Neural progenitor cell (in vitro differentiated cells): ENCODE results near the gene TP73. TPM values are rescaled to one million over a fixed set of nuclear protein-coding genes. Genes with fewer than 3 reads are reported as not detected.

ENCODE experiments used
- DNase-seq: peaks from one replicate; pipeline ENCODE4 v3.0.0-alpha.2; 2016; ENCODE audit warnings: low spot score
- H2AFZ ChIP-seq: fragments of 200-600 bp; sonication (generic); replicated peaks from 2 replicates; pipeline ENCODE4 v1.6.1; 2016; ENCODE audit warnings: antibody characterized with exemption
- H3F3A ChIP-seq: fragments of 200-600 bp; sonication (generic); 2 replicates; pipeline ENCODE4 v1.6.1; 2016; ENCODE audit warnings: antibody characterized with exemption, low read depth
- H3K27ac ChIP-seq: fragments of 200-600 bp; sonication (generic); 2 replicates; pipeline ENCODE4 v1.5.1; 2016; ENCODE audit warnings: mild to moderate bottlenecking
- H3K27me3 ChIP-seq: fragments of 200-600 bp; sonication (generic); 2 replicates; pipeline ENCODE4 v1.6.1; 2016; ENCODE audit warnings: mild to moderate bottlenecking, moderate library complexity
- H3K36me3 ChIP-seq: fragments of 200-600 bp; sonication (generic); 2 replicates; pipeline ENCODE4 v1.5.1; 2016
- H3K4me1 ChIP-seq: fragments of 200-600 bp; sonication (generic); 2 replicates; pipeline ENCODE4 v1.6.1; 2016; ENCODE audit warnings: mixed run types
- H3K4me2 ChIP-seq: fragments of 200-600 bp; sonication (generic); 2 replicates; pipeline ENCODE4 v1.6.1; 2016
- H3K4me3 ChIP-seq: fragments of 200-600 bp; sonication (generic); 2 replicates; pipeline ENCODE4 v1.5.1; 2016
- H3K79me2 ChIP-seq: fragments of 200-600 bp; sonication (generic); 2 replicates; pipeline ENCODE4 v1.6.1; 2016; ENCODE audit warnings: low read depth
- H3K9ac ChIP-seq: fragments of 200-600 bp; sonication (generic); 2 replicates; pipeline ENCODE4 v1.6.1; 2016
- H3K9me3 ChIP-seq: fragments of 200-600 bp; sonication (generic); 2 replicates; pipeline ENCODE4 v1.5.1; 2016; ENCODE audit warnings: low read depth
- H4K20me1 ChIP-seq: fragments of 200-600 bp; sonication (generic); 2 replicates; pipeline ENCODE4 v1.6.1; 2016; ENCODE audit warnings: low read depth
- H3K27ac Mint-ChIP-seq: 3 replicates; pipeline ENCODE4 v1.8.0; 2021; ENCODE audit warnings: mixed read lengths
- H3K27me3 Mint-ChIP-seq: 2 replicates; pipeline ENCODE4 v1.8.0; 2022; ENCODE audit warnings: low read depth, mild to moderate bottlenecking, inconsistent platforms, moderate library complexity, mixed read lengths; ENCODE audit not compliant: insufficient read depth
- H3K36me3 Mint-ChIP-seq: 3 replicates; pipeline ENCODE4 v1.8.0; 2021; ENCODE audit warnings: mixed read lengths
- H3K4me1 Mint-ChIP-seq: 3 replicates; pipeline ENCODE4 v1.8.0; 2021; ENCODE audit warnings: mixed read lengths
- H3K4me3 Mint-ChIP-seq: 3 replicates; pipeline ENCODE4 v1.8.0; 2021; ENCODE audit warnings: mild to moderate bottlenecking, moderate library complexity, mixed read lengths
- H3K9me3 Mint-ChIP-seq: 3 replicates; pipeline ENCODE4 v1.8.0; 2020; ENCODE audit warnings: mixed read lengths
- CTCF ChIP-seq: fragments of 200-600 bp; sonication (generic); IDR thresholded peaks from 2 replicates; pipeline ENCODE4 v1.5.1; 2017; ENCODE audit warnings: antibody characterized with exemption, mild to moderate bottlenecking
- EZH2 ChIP-seq: fragments of 200-600 bp; sonication (generic); IDR thresholded peaks from 2 replicates; pipeline ENCODE4 v1.6.1; 2017; ENCODE audit warnings: antibody characterized with exemption, mild to moderate bottlenecking, moderate library complexity
- EZH2phosphoT487 ChIP-seq: fragments of 200-600 bp; sonication (generic); IDR thresholded peaks from 2 replicates; pipeline ENCODE4 v1.6.1; 2017; ENCODE audit warnings: antibody characterized with exemption
- total RNA-seq: library from RNA; depleted of rRNA; stranded (reverse); fragments of >200 nt; gene quantifications from 2 replicates; pipeline ENCODE4 v1.2.3, GENCODE V29; 2015; ENCODE audit warnings: low replicate concordance

The TP73 gene
- total RNA-seq, 1 donor from 2014 or later, result not detected

- H4K20me1 ChIP-seq, result peaks cover 6% of the 10 kb centered on the region
- Mint-ChIP-seq H3K27ac (no peak overlapping the region), H3K4me3 (no peak overlapping the region), H3K9me3 (no peaks in the 10 kb centered on the region), H3K4me1 (peaks cover 9% of the 10 kb centered on the region), H3K36me3 (peaks cover 8% of the 10 kb centered on the region), H3K27me3 (peaks cover 2% of the 10 kb centered on the region)
- no peaks in the 10 kb centered on the region for H3K27me3 ChIP-seq
- TF ChIP-seq CTCF, result no peak
- no peak for TF ChIP-seq EZH2phosphoT487
- TF ChIP-seq EZH2, result no peak
- H3K9me3 ChIP-seq, result no peaks in the 10 kb centered on the region
- H3K4me2 ChIP-seq, result no peak overlapping the region
- H2AFZ ChIP-seq, result no peak overlapping the region
- no peak overlapping the region for H3K27ac ChIP-seq
- H3K4me3 ChIP-seq, result no peak overlapping the region
- H3K79me2 ChIP-seq, result no peaks in the 10 kb centered on the region
- H3F3A ChIP-seq, result no peaks in the 10 kb centered on the region
- H3K9ac ChIP-seq, result no peak overlapping the region
- no peak for DNase-seq
- H3K4me1 ChIP-seq, result peaks cover 10% of the 10 kb centered on the region
- H3K36me3 ChIP-seq, result no peaks in the 10 kb centered on the region
Measured at GRCh38 chr1:3736131-3736561, 83.8 kb downstream of the TP73 start.

GRCh38 chr1:3736708-3737107 lies 84.4 kb downstream of the TP73 start:
- Mint-ChIP-seq H3K36me3 (peaks cover 12% of the 10 kb centered on the region), H3K4me3 (no peak overlapping the region), H3K4me1 (peaks cover 6% of the 10 kb centered on the region), H3K27me3 (no peaks in the 10 kb centered on the region), H3K9me3 (no peaks in the 10 kb centered on the region), H3K27ac (no peak overlapping the region)
- peaks cover 6% of the 10 kb centered on the region for H4K20me1 ChIP-seq
- no peak overlapping the region for H3K9ac ChIP-seq
- no peaks in the 10 kb centered on the region for H3K27me3 ChIP-seq
- TF ChIP-seq EZH2phosphoT487, result no peak
- TF ChIP-seq CTCF, result no peak
- no peak for TF ChIP-seq EZH2
- no peaks in the 10 kb centered on the region for H3F3A ChIP-seq
- no peak overlapping the region for H3K4me2 ChIP-seq
- no peaks in the 10 kb centered on the region for H3K36me3 ChIP-seq
- no peaks in the 10 kb centered on the region for H3K9me3 ChIP-seq
- DNase-seq, result no peak
- no peak overlapping the region for H3K27ac ChIP-seq
- no peak overlapping the region for H2AFZ ChIP-seq
- H3K4me3 ChIP-seq, result no peak overlapping the region
- H3K4me1 ChIP-seq, result peaks cover 10% of the 10 kb centered on the region
- H3K79me2 ChIP-seq, result no peaks in the 10 kb centered on the region

GRCh38 chr1:3738943-3739342 lies 86.6 kb downstream of the TP73 start:
- no peaks in the 10 kb centered on the region for H3K36me3 ChIP-seq
- no peak for TF ChIP-seq CTCF
- no peak for TF ChIP-seq EZH2phosphoT487
- TF ChIP-seq EZH2, result no peak
- H3K4me2 ChIP-seq, result no peak overlapping the region
- no peaks in the 10 kb centered on the region for H3F3A ChIP-seq
- no peaks in the 10 kb centered on the region for H3K4me1 Mint-ChIP-seq
- H2AFZ ChIP-seq, result no peak overlapping the region
- H3K4me3 Mint-ChIP-seq, result no peak overlapping the region
- DNase-seq, result no peak
- H3K4me3 ChIP-seq, result no peak overlapping the region
- no peak overlapping the region for H3K9ac ChIP-seq
- H3K4me1 ChIP-seq, result no peaks in the 10 kb centered on the region
- H3K36me3 Mint-ChIP-seq, result peaks cover 14% of the 10 kb centered on the region
- H3K79me2 ChIP-seq, result no peaks in the 10 kb centered on the region
- no peaks in the 10 kb centered on the region for H3K27me3 ChIP-seq
- H4K20me1 ChIP-seq, result peaks cover 15% of the 10 kb centered on the region
- H3K27ac Mint-ChIP-seq, result no peak overlapping the region
- no peaks in the 10 kb centered on the region for H3K9me3 Mint-ChIP-seq
- no peak overlapping the region for H3K27ac ChIP-seq
- no peaks in the 10 kb centered on the region for H3K9me3 ChIP-seq
- H3K27me3 Mint-ChIP-seq, result peaks cover 2% of the 10 kb centered on the region

GRCh38 chr1:3740042-3740441 lies 87.7 kb downstream of the TP73 start:
- Histone ChIP-seq H3F3A (no peaks in the 10 kb centered on the region), H3K27me3 (no peaks in the 10 kb centered on the region), H3K4me1 (no peaks in the 10 kb centered on the region), H2AFZ (no peak overlapping the region), H3K9me3 (no peaks in the 10 kb centered on the region), H3K9ac (no peak overlapping the region), H3K27ac (no peak overlapping the region), H4K20me1 (peaks cover 21% of the 10 kb centered on the region), H3K4me3 (no peak overlapping the region), H3K79me2 (peaks cover 2% of the 10 kb centered on the region), H3K36me3 (no peaks in the 10 kb centered on the region), H3K4me2 (no peak overlapping the region)
- TF ChIP-seq EZH2, result no peak
- TF ChIP-seq CTCF, result no peak
- no peak for TF ChIP-seq EZH2phosphoT487
- H3K27me3 Mint-ChIP-seq, result peaks cover 4% of the 10 kb centered on the region
- no peaks in the 10 kb centered on the region for H3K9me3 Mint-ChIP-seq
- H3K4me1 Mint-ChIP-seq, result peaks cover 2% of the 10 kb centered on the region
- H3K4me3 Mint-ChIP-seq, result no peak overlapping the region
- H3K36me3 Mint-ChIP-seq, result peaks cover 14% of the 10 kb centered on the region
- DNase-seq, result no peak
- no peak overlapping the region for H3K27ac Mint-ChIP-seq
